DND-41 (cell line): ENCODE measurements around the gene RESF1.
A peak's percentile ranks its signal among the peaks of the same experiment; 100 is the strongest.

Experiments used
- ATAC-seq: fragments of 200-7000 bp; cut with Tn5 transposase; 3 replicates; pipeline ENCODE4 v1.9.1; 2021; ENCODE audit warnings: low read depth; ENCODE audit not compliant: insufficient read depth
- DNase-seq: peaks from one replicate; pipeline ENCODE4 v3.0.0-alpha.2; 2020
- H2AFZ ChIP-seq: 2 replicates; pipeline ENCODE4 v1.6.0; 2012; ENCODE audit warnings: low read depth, low read length
- H3K27ac ChIP-seq: 2 replicates; pipeline ENCODE4 v1.5.1; 2012; ENCODE audit warnings: low read length, inconsistent platforms
- H3K27me3 ChIP-seq: fragments of 200-600 bp; sonication (generic); 2 replicates; pipeline ENCODE4 v1.6.0; 2012; ENCODE audit warnings: low read length, mild to moderate bottlenecking, inconsistent platforms; ENCODE audit not compliant: insufficient read depth, poor library complexity
- H3K36me3 ChIP-seq: 2 replicates; pipeline ENCODE4 v1.5.1; 2012; ENCODE audit warnings: low read length, inconsistent platforms; ENCODE audit not compliant: insufficient read depth
- H3K4me1 ChIP-seq: 2 replicates; pipeline ENCODE4 v1.5.1; 2012; ENCODE audit warnings: mild to moderate bottlenecking, low read length; ENCODE audit not compliant: insufficient read depth
- H3K4me2 ChIP-seq: 2 replicates; pipeline ENCODE4 v1.6.0; 2012; ENCODE audit warnings: mild to moderate bottlenecking, moderate library complexity, low read length, inconsistent platforms; ENCODE audit not compliant: insufficient read depth
- H3K4me3 ChIP-seq, 2 experiments: fragments of 200-600 bp in 1 of 2; shearing (Covaris generic) in 1 of 2; 2 replicates each; pipeline ENCODE4 v1.5.1; 2012 to 2016; ENCODE audit warnings: inconsistent platforms in 2 of 2, low read length in 2 of 2, mild to moderate bottlenecking in 2 of 2, low read depth in 1 of 2, moderate library complexity in 1 of 2
- H3K79me2 ChIP-seq: 2 replicates; pipeline ENCODE4 v1.6.0; 2012; ENCODE audit warnings: low read length, inconsistent platforms; ENCODE audit not compliant: insufficient read depth
- H3K9ac ChIP-seq: 2 replicates; pipeline ENCODE4 v1.6.0; 2012; ENCODE audit warnings: low read depth, mild to moderate bottlenecking, inconsistent platforms, low read length, moderate library complexity
- H3K9me3 ChIP-seq: 2 replicates; pipeline ENCODE4 v1.5.1; 2012; ENCODE audit warnings: low read length, moderate library complexity, mild to moderate bottlenecking, inconsistent platforms; ENCODE audit not compliant: insufficient read depth, severe bottlenecking
- H4K20me1 ChIP-seq: 2 replicates; pipeline ENCODE4 v1.6.0; 2012; ENCODE audit warnings: low read length; ENCODE audit not compliant: insufficient read depth
- CTCF ChIP-seq: IDR thresholded peaks from 2 replicates; pipeline ENCODE4 v1.5.1; 2012; ENCODE audit warnings: borderline replicate concordance, low read length, moderate library complexity, mild to moderate bottlenecking; ENCODE audit not compliant: poor library complexity, severe bottlenecking; ENCODE audit errors: extremely low read depth
- EZH2 ChIP-seq: IDR thresholded peaks from 3 replicates; pipeline ENCODE4 v1.6.1; 2012; ENCODE audit warnings: borderline replicate concordance, low read depth, mild to moderate bottlenecking, moderate library complexity, low read length, inconsistent platforms; ENCODE audit not compliant: severe bottlenecking

RESF1 gene

DNA sequence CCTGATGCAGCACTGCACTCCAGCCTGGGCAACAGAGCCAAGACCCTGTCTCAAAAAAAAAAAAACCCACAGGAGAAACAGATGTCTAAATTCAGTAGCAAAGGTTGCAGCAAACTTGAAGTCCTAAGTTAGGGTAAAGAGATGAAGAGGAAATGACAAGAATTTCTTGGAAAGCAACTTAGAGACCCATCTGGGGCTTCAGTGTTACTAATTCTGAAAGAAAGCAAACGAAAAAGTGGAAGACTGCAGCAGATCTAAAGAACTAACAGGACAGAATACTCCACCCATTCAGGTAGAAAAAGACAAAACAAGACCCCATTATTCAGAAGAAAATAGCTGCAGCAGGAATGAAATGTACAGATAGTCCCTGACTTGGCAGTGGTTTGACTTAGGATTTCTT, 31.9 kb downstream of the RESF1 start:
- DNase-seq (no peak), ATAC-seq (peak; percentile 38; the same call in 1 of the 3 replicates)
- H3K4me3 ChIP-seq: no peak overlapping the region
- no peak overlapping the region for H3K27ac ChIP-seq
- H3K9me3 ChIP-seq: no peaks in the 10 kb centered on the region
- H3K27me3 ChIP-seq: no peaks in the 10 kb centered on the region
- peaks cover 48% of the 10 kb centered on the region for H3K79me2 ChIP-seq
- TF ChIP-seq EZH2 (no peak), CTCF (no peak)
- H3K9ac ChIP-seq: no peak overlapping the region
- H4K20me1 ChIP-seq: peaks cover 3% of the 10 kb centered on the region; the same call in 1 of the 2 replicates
- peaks cover 92% of the 10 kb centered on the region for H3K36me3 ChIP-seq
- no peak overlapping the region for H2AFZ ChIP-seq
- no peak overlapping the region for H3K4me2 ChIP-seq
- H3K4me1 ChIP-seq: 0 out of 2 replicates have a peak, but pooled peaks cover 4% of the 10 kb centered on the region

GRCh38 chr12:31991815-31992214, 32.6 kb downstream of the RESF1 start:
- no peak for TF ChIP-seq CTCF
- Histone ChIP-seq H3K9me3 (no peaks in the 10 kb centered on the region), H3K4me2 (no peak overlapping the region), H2AFZ (no peak overlapping the region), H3K27ac (0 out of 2 replicates have a peak overlapping the region, but pooled peaks have one; percentile 45), H3K4me3 (no peak overlapping the region), H3K4me1 (0 out of 2 replicates have a peak, but pooled peaks cover 4% of the 10 kb centered on the region), H3K9ac (no peak overlapping the region), H3K36me3 (peaks cover 94% of the 10 kb centered on the region), H3K79me2 (peaks cover 42% of the 10 kb centered on the region), H3K27me3 (no peaks in the 10 kb centered on the region), H4K20me1 (peaks cover 3% of the 10 kb centered on the region; the same call in 1 of the 2 replicates)
- DNase-seq (no peak), ATAC-seq (no peak)

DNA sequence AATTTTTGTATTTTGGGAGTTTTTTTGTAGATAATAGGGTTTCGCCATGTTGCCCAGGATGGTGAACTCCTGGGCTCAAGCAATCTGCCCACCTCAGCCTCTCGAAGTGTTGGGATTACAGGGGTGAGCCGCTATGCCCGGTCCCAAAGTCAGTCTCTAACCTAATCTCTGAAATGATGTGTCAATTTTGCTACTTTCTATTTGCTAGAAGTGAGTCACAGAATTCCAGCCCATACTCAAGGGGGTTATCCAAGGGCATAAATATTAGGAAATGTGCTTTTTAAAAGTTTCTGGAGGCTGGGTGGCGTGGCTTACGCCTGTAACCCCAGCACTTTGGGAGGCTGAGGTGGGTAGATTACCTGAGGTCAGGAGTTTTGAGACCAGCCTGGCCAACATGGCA, 40.5 kb downstream of the RESF1 start:
- no peak overlapping the region for H3K9ac ChIP-seq
- no peaks in the 10 kb centered on the region for H3K4me1 ChIP-seq
- H3K27me3 ChIP-seq: no peaks in the 10 kb centered on the region
- no peaks in the 10 kb centered on the region for H4K20me1 ChIP-seq
- H3K36me3 ChIP-seq: peaks cover 62% of the 10 kb centered on the region
- H2AFZ ChIP-seq: no peak overlapping the region
- DNase-seq: no peak
- H3K79me2 ChIP-seq: no peaks in the 10 kb centered on the region
- no peak overlapping the region for H3K4me2 ChIP-seq
- no peak for ATAC-seq
- no peaks in the 10 kb centered on the region for H3K9me3 ChIP-seq
- no peak overlapping the region for H3K4me3 ChIP-seq
- TF ChIP-seq EZH2 (no peak), CTCF (no peak)
- no peak overlapping the region for H3K27ac ChIP-seq
